K562 (cell line): ENCODE results near the gene KCNIP2. TPM values are rescaled to one million over a fixed set of nuclear protein-coding genes. Genes with fewer than 3 reads are reported as not detected.

Experiments
- CC2D1A ChIP-seq: fragments of 450-650 bp; IDR thresholded peaks from 2 replicates; pipeline ENCODE4 v1.6.1; 2017; ENCODE audit warnings: mild to moderate bottlenecking
- CSDE1 ChIP-seq, 2 experiments: fragments of 450-650 bp; IDR thresholded peaks; 2 replicates each; pipeline ENCODE4 v1.6.1; 2016; ENCODE audit warnings: mild to moderate bottlenecking in 1 of 2
- FOXM1 ChIP-seq, 2 experiments: fragments of 450-650 bp in 1 of 2; sonication (generic) in 1 of 2; formaldehyde crosslinking in 1 of 2; IDR thresholded peaks; 2 replicates each; pipeline versions ENCODE4 v1.6.1 to v1.9.0; 2017 to 2022; ENCODE audit warnings: low read depth in 2 of 2, mild to moderate bottlenecking in 2 of 2, missing genetic modification reagents in 1 of 2, moderate library complexity in 1 of 2
- HNRNPUL1 ChIP-seq: fragments of 200-400 bp; formaldehyde crosslinking; IDR thresholded peaks from 2 replicates; pipeline ENCODE4 v1.6.1; 2017; ENCODE audit warnings: low read length
- JUND ChIP-seq, 2 experiments: IDR thresholded peaks; 2 replicates in 1 of 2; 3 replicates in 1 of 2; pipeline ENCODE4 v1.6.1; 2011; ENCODE audit warnings: borderline replicate concordance in 2 of 2, low read depth in 2 of 2, low read length in 2 of 2, improper control_type of control experiment in 1 of 2, missing biosample characterization in 1 of 2, missing genetic modification characterization in 1 of 2, missing genetic modification reagents in 1 of 2
- RB1 ChIP-seq: fragments of 450-650 bp; IDR thresholded peaks from 2 replicates; pipeline ENCODE4 v1.6.1; 2017; ENCODE audit warnings: low read depth, mild to moderate bottlenecking
- SMC3 ChIP-seq: conservative IDR thresholded peaks from 2 replicates; pipeline ENCODE4 v1.6.1; 2011; ENCODE audit warnings: low read depth, low read length, improper control_type of control experiment; ENCODE audit not compliant: insufficient read depth
- XRCC5 ChIP-seq: fragments of 200-400 bp; formaldehyde crosslinking; IDR thresholded peaks from 2 replicates; pipeline ENCODE4 v1.6.1; 2017; ENCODE audit warnings: low read depth, mild to moderate bottlenecking, low read length
- ZNF280B ChIP-seq: fragments of 250-450 bp; sonication (Bioruptor Pico); IDR thresholded peaks from 2 replicates; pipeline ENCODE4 v1.5.1; 2021; ENCODE audit warnings: mild to moderate bottlenecking
- ZNF79 ChIP-seq: fragments of 250-450 bp; sonication (Bioruptor Pico); IDR thresholded peaks from 2 replicates; pipeline ENCODE4 v1.4.0; 2020; ENCODE audit warnings: low read depth, mild to moderate bottlenecking, moderate library complexity
- polyA plus RNA-seq, 8 experiments: library from polyadenylated mRNA; depleted of rRNA in 4 of 8; stranded (reverse) in 5 of 8; unstranded in 3 of 8; fragments of >200 nt; fragmentation: Nextera tagmentation in 2 of 8; fragmentation: Illumina TruSeq in 1 of 8; extraction: Ambion mirVana in 2 of 8; extraction: Trizol in 1 of 8; gene quantifications; 2 replicates each; pipeline versions ENCODE4 v1.2.1 to v1.2.3, GENCODE V29; 2011 to 2014; ENCODE audit warnings: inconsistent platforms in 1 of 8, missing spikeins in 1 of 8
- total RNA-seq, 7 experiments: library from RNA; depleted of rRNA in 6 of 7; stranded (reverse); fragments of >200 nt in 6 of 7; fragmentation: Illumina TruSeq in 2 of 7; extraction: Trizol in 2 of 7; gene quantifications; 2 replicates each; pipeline versions ENCODE4 v1.2.1 to v1.2.3, GENCODE V29; 2011 to 2021; ENCODE audit warnings: low replicate concordance in 1 of 7
- TF ChIP-seq, protein P1 (sequence below): fragments of 450-650 bp; formaldehyde crosslinking; IDR thresholded peaks from 2 replicates; pipeline ENCODE4 v1.4.0; 2020; ENCODE audit warnings: mild to moderate bottlenecking, moderate library complexity
- TF ChIP-seq, protein P2 (sequence below), 3 experiments: IDR thresholded peaks in 2 of 3; conservative IDR thresholded peaks in 1 of 3; 2 replicates each; pipeline ENCODE4 v1.5.1; 2011 to 2012; ENCODE audit warnings: low read length in 3 of 3, mild to moderate bottlenecking in 3 of 3, control low read depth in 2 of 3, improper control_type of control experiment in 1 of 3, inconsistent platforms in 1 of 3, low read depth in 1 of 3, mixed read lengths in 1 of 3, moderate library complexity in 1 of 3; ENCODE audit not compliant: insufficient read depth in 2 of 3

Gene KCNIP2
- total and polyA plus RNA-seq, 9 of the 15 experiments (the other 6 are each of a cell fraction or from before 2014, with no cell fraction given): 2.5 to 7.6 (median 4.1) TPM

GRCh38 chr10:101780818-101781654, 62.6 kb downstream of the KCNIP2 start (continued):
- TF ChIP-seq JUND (IDR thresholded peaks at IDR 0.05; ENCODE audit: borderline replicate concordance, low read depth, low read length) (0 out of 2 replicates have a peak, but pooled peaks have one; percentile 21), JUND (tag; IDR thresholded peaks at IDR 0.05; ENCODE audit: borderline replicate concordance, low read depth, low read length) (no peak), RB1 (0 out of 2 replicates have a peak, but pooled peaks have one; percentile 62), CSDE1 (IDR thresholded peaks at IDR 0.05) (no peak), FOXM1 (IDR thresholded peaks at IDR 0.05; ENCODE audit: low read depth) (no peak), FOXM1 (CRISPR knock-in tag; IDR thresholded peaks at IDR 0.05; ENCODE audit: low read depth) (no peak), CC2D1A (peak; percentile 45; the same call in 1 of the 2 replicates), XRCC5 (0 out of 2 replicates have a peak, but pooled peaks have one; percentile 70), HNRNPUL1 (no peak), ZNF79 (no peak), SMC3 (peak; percentile 84), ZNF280B (CRISPR knock-in tag) (no peak)
- TF ChIP-seq, protein P1, sequence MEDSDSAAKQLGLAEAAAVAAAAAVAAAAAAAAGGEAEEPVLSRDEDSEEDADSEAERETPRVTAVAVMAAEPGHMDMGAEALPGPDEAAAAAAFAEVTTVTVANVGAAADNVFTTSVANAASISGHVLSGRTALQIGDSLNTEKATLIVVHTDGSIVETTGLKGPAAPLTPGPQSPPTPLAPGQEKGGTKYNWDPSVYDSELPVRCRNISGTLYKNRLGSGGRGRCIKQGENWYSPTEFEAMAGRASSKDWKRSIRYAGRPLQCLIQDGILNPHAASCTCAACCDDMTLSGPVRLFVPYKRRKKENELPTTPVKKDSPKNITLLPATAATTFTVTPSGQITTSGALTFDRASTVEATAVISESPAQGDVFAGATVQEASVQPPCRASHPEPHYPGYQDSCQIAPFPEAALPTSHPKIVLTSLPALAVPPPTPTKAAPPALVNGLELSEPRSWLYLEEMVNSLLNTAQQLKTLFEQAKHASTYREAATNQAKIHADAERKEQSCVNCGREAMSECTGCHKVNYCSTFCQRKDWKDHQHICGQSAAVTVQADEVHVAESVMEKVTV: peak; percentile 63
- TF ChIP-seq, protein P2, sequence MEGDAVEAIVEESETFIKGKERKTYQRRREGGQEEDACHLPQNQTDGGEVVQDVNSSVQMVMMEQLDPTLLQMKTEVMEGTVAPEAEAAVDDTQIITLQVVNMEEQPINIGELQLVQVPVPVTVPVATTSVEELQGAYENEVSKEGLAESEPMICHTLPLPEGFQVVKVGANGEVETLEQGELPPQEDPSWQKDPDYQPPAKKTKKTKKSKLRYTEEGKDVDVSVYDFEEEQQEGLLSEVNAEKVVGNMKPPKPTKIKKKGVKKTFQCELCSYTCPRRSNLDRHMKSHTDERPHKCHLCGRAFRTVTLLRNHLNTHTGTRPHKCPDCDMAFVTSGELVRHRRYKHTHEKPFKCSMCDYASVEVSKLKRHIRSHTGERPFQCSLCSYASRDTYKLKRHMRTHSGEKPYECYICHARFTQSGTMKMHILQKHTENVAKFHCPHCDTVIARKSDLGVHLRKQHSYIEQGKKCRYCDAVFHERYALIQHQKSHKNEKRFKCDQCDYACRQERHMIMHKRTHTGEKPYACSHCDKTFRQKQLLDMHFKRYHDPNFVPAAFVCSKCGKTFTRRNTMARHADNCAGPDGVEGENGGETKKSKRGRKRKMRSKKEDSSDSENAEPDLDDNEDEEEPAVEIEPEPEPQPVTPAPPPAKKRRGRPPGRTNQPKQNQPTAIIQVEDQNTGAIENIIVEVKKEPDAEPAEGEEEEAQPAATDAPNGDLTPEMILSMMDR (IDR thresholded peaks at IDR 0.05 in 2 of 3, conservative IDR thresholded peaks at IDR 0.05 in 1 of 3; ENCODE audit: insufficient read depth in 2 of 3, low read depth in 1 of 3, low read length in 3 of 3): peak; percentile 82 to 86 (median 83)
- TF ChIP-seq, all 486 proteins: peak for 15
